Keratinocyte (primary cell): ENCODE measurements around the gene LMO2. TPM values are rescaled to one million over a fixed set of nuclear protein-coding genes. Genes with fewer than 3 reads are reported as not detected.

Source experiments
- DNase-seq: peaks from one replicate; pipeline ENCODE4 v3.0.0-alpha.2; 2011; ENCODE audit warnings: low read depth, missing footprints, low spot score
- FAIRE-seq: peaks from 2 replicates; lab custom pipeline; 2011; peaks lifted over from hg19 to GRCh38; lab: Jason Lieb, UNC
- H2AFZ ChIP-seq: 2 replicates; pipeline ENCODE4 v1.6.0; 2012; ENCODE audit warnings: low read length, control low read depth, inconsistent platforms; ENCODE audit not compliant: control insufficient read depth
- H3K27ac ChIP-seq: 2 replicates; pipeline ENCODE4 v1.5.1; 2011; ENCODE audit warnings: low read length; ENCODE audit not compliant: control insufficient read depth, insufficient read depth
- H3K27me3 ChIP-seq: 3 replicates; pipeline ENCODE4 v1.6.0; 2011; ENCODE audit warnings: low read length; ENCODE audit not compliant: control insufficient read depth, insufficient read depth; ENCODE audit errors: extremely low read depth
- H3K36me3 ChIP-seq, 2 experiments: 2 replicates in 1 of 2; 3 replicates in 1 of 2; pipeline ENCODE4 v1.5.1; 2011; ENCODE audit warnings: low read length in 2 of 2, mild to moderate bottlenecking in 1 of 2; ENCODE audit not compliant: control insufficient read depth in 2 of 2, insufficient read depth in 2 of 2; ENCODE audit errors: extremely low read depth in 1 of 2
- H3K4me1 ChIP-seq: 3 replicates; pipeline ENCODE4 v1.5.1; 2011; ENCODE audit warnings: low read length; ENCODE audit not compliant: control insufficient read depth, insufficient read depth; ENCODE audit errors: extremely low read depth
- H3K4me2 ChIP-seq: 3 replicates; pipeline ENCODE4 v1.6.0; 2011; ENCODE audit warnings: low read depth, low read length; ENCODE audit not compliant: control insufficient read depth, insufficient read depth; ENCODE audit errors: extremely low read depth
- H3K4me3 ChIP-seq, 3 experiments: fragments of 200-600 bp in 1 of 3; sonication (generic) in 1 of 3; 2 replicates in 2 of 3; 3 replicates in 1 of 3; pipeline ENCODE4 v1.5.1; 2011 to 2016; ENCODE audit warnings: low read length in 3 of 3, mild to moderate bottlenecking in 3 of 3, control low read depth in 2 of 3, inconsistent platforms in 1 of 3, low read depth in 1 of 3, mixed read lengths in 1 of 3, mixed run types in 1 of 3, moderate library complexity in 1 of 3; ENCODE audit not compliant: control insufficient read depth in 2 of 3, insufficient read depth in 2 of 3; ENCODE audit errors: extremely low read depth in 1 of 3
- H3K79me2 ChIP-seq: 2 replicates; pipeline ENCODE4 v1.6.0; 2012; ENCODE audit warnings: low read length; ENCODE audit not compliant: control insufficient read depth, insufficient read depth
- H3K9ac ChIP-seq: 3 replicates; pipeline ENCODE4 v1.6.0; 2011; ENCODE audit warnings: low read length; ENCODE audit not compliant: control insufficient read depth, insufficient read depth; ENCODE audit errors: extremely low read depth
- H3K9me1 ChIP-seq: 3 replicates; pipeline ENCODE4 v1.6.0; 2011; ENCODE audit warnings: low read length; ENCODE audit not compliant: control insufficient read depth, insufficient read depth; ENCODE audit errors: extremely low read depth
- H3K9me3 ChIP-seq: 2 replicates; pipeline ENCODE4 v1.5.1; 2012; ENCODE audit warnings: low read depth, low read length; ENCODE audit not compliant: control insufficient read depth
- H4K20me1 ChIP-seq: 3 replicates; pipeline ENCODE4 v1.6.0; 2011; ENCODE audit warnings: low read length; ENCODE audit not compliant: control insufficient read depth, insufficient read depth; ENCODE audit errors: extremely low read depth
- EZH2 ChIP-seq: IDR thresholded peaks from one replicate; pipeline ENCODE4 v1.6.1; 2012; ENCODE audit warnings: inconsistent platforms, mild to moderate bottlenecking, low read length, moderate library complexity
- dilution Hi-C: fragments of 300-500 bp; cut with MboI; formaldehyde crosslinking; loops from one replicate; pipeline ENCODE4 v1.7.0; 2020; ENCODE audit warnings: low sequenced_read_pairs; ENCODE audit not compliant: extremely low pct_ligation_motif_present
- polyA plus RNA-seq, 5 experiments: library from polyadenylated mRNA; depleted of rRNA in 3 of 5; stranded (reverse) in 3 of 5; stranded (forward) in 1 of 5; unstranded in 1 of 5; fragments of >200 nt; gene quantifications; 1 replicate in 1 of 5; 2 replicates in 3 of 5; 3 replicates in 1 of 5; pipeline versions ENCODE4 v1.2.1 to v1.2.3, GENCODE V29; 2011 to 2012; ENCODE audit warnings: missing spikeins in 2 of 5, low read depth in 1 of 5, low replicate concordance in 1 of 5
- TF ChIP-seq, protein P1 (sequence below), 3 experiments: IDR thresholded peaks in 1 of 3; conservative IDR thresholded peaks in 1 of 3; optimal IDR thresholded peaks in 1 of 3; 2 replicates in 2 of 3; 3 replicates in 1 of 3; pipeline versions ENCODE3 to v1.5.1; 2011; ENCODE audit warnings: low read length in 3 of 3, mild to moderate bottlenecking in 3 of 3, moderate library complexity in 2 of 3, control low read depth in 1 of 3, inconsistent platforms in 1 of 3; ENCODE audit not compliant: insufficient read depth in 2 of 3; ENCODE audit errors: extremely low read depth in 1 of 3

The LMO2 gene
- polyA plus RNA-seq, 1 donor (not counting 4 experiments of a cell fraction or from before 2014, with no cell fraction given): 1.1 TPM

DNA sequence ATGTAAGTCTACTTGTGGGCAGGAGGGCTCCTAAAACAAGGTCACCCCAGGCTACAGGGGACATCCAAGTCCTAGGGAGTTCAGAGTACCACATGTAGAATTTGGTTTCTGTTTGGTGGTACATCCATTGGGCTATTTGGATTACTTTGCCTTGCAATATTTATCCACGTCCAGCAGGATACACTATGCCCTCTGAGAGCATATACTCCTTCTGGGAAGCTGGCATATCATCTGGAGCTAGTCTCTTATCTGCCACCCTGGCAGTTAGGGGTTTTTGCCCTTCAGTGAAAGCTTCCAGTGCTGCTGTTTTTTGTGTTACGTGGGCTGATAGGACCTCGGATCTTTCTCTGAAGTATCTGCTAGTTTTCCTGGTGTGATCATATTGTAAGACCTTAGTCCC lies 7.3 kb downstream of the LMO2 start:
- Histone ChIP-seq H4K20me1 (no peaks in the 10 kb centered on the region), H3K4me3 (no peak overlapping the region), H3K9me1 (no peaks in the 10 kb centered on the region), H3K4me1 (no peaks in the 10 kb centered on the region), H2AFZ (no peak overlapping the region), H3K79me2 (no peaks in the 10 kb centered on the region), H3K27ac (no peak overlapping the region), H3K9ac (no peak overlapping the region), H3K36me3 (no peaks in the 10 kb centered on the region), H3K4me2 (no peak overlapping the region), H3K27me3 (peaks cover 26% of the 10 kb centered on the region), H3K9me3 (no peaks in the 10 kb centered on the region)
- dilution Hi-C loops: no loop called here
- DNase-seq (no peak), FAIRE-seq (no peak)
- TF ChIP-seq EZH2: no peak

GRCh38 chr11:33884035-33884434 lies 7.8 kb downstream of the LMO2 start:
- dilution Hi-C loops: no loop called here
- TF ChIP-seq EZH2: no peak
- TF ChIP-seq, protein P1, sequence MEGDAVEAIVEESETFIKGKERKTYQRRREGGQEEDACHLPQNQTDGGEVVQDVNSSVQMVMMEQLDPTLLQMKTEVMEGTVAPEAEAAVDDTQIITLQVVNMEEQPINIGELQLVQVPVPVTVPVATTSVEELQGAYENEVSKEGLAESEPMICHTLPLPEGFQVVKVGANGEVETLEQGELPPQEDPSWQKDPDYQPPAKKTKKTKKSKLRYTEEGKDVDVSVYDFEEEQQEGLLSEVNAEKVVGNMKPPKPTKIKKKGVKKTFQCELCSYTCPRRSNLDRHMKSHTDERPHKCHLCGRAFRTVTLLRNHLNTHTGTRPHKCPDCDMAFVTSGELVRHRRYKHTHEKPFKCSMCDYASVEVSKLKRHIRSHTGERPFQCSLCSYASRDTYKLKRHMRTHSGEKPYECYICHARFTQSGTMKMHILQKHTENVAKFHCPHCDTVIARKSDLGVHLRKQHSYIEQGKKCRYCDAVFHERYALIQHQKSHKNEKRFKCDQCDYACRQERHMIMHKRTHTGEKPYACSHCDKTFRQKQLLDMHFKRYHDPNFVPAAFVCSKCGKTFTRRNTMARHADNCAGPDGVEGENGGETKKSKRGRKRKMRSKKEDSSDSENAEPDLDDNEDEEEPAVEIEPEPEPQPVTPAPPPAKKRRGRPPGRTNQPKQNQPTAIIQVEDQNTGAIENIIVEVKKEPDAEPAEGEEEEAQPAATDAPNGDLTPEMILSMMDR (optimal IDR thresholded peaks at IDR 0.05 in 1 of 3, IDR thresholded peaks at IDR 0.05 in 1 of 3, conservative IDR thresholded peaks at IDR 0.05 in 1 of 3; ENCODE audit: extremely low read depth in 1 of 3, insufficient read depth in 2 of 3, low read length in 3 of 3): no peak
- Histone ChIP-seq H3K9me3 (no peaks in the 10 kb centered on the region), H3K4me1 (no peaks in the 10 kb centered on the region), H3K27ac (no peak overlapping the region), H3K4me2 (no peak overlapping the region), H3K4me3 (no peak overlapping the region), H3K9me1 (no peaks in the 10 kb centered on the region), H3K9ac (no peak overlapping the region), H4K20me1 (no peaks in the 10 kb centered on the region), H3K79me2 (no peaks in the 10 kb centered on the region), H3K27me3 (peaks cover 28% of the 10 kb centered on the region), H3K36me3 (no peaks in the 10 kb centered on the region), H2AFZ (no peak overlapping the region)
- no peak for DNase-seq
- FAIRE-seq: no peak
